GM18867 (cell line): ENCODE results near the gene YPEL2.

Experiments
- ATAC-seq: cut with Tn5 transposase; IDR thresholded peaks from one replicate; pipeline ENCODE4 v1.9.1; 2021; ENCODE audit warnings: mild to moderate bottlenecking, moderate library complexity; ENCODE audit not compliant: unreplicated experiment

The YPEL2 gene

DNA sequence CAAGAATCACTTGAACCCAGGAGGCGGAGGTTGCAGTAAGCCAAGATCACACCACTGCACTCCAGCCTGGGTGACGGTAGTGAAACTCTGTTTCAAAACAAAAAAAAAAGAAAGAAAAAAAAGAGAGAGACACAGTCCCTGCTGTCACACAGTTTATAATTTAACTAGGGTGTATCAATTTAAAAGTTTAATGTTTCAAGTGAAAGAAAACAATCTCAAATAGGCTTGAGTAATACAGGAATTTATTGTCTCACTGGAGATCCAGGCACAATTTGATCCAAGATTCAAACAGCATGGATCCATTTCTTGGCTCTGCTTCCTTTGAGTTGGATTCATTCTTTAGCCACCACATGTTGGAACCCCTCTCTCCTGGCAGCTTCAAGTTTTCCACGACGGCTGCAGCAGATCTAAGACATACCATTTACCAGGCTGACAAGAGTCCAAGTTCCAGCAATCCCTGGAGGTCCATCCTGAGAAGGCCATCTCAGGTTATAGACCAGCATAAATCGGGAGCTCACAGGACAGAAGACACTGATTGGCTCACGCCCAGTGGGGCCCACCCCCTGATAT is 97.5 kb downstream of the YPEL2 start:
- ATAC-seq = no peak

DNA sequence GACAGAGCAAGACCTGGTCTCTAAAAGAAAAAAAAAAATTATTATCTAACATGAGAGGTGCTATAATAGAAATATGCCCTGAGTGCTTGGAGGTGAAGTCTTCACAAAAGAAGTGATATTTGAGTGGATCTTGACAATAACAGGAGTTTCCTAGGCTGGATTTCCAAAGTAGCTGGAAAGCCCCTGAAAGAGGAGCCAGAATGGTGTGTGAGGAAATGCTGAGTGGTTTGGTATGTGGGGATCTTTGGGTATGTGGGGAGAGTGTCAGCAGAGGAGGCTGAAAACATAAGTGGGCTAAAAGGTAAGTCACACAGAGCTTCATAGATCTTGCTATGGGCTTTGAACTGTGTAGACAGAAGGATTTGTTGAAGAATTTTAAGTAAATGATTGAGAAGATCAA is 100.1 kb downstream of the YPEL2 start:
- ATAC-seq = no peak

DNA sequence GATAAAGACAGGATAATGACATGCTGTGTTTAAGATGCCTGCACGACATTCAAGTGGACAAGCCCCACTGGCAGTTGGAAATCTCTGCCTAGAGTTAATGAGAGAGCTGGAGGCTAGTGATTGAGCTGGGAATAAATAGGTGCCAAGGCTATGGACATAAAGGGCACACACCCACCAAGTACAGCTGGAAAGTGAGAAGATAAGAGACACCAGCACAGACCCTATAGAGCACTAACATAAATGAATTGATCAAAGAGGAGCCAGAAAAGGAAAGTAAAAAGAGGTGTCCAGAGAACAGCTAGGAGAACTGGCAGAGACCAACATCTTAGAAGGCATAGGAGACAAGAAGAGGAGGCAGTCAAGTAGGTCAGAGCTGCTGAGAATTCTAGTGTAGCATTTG is 101.2 kb downstream of the YPEL2 start:
- no peak for ATAC-seq

DNA sequence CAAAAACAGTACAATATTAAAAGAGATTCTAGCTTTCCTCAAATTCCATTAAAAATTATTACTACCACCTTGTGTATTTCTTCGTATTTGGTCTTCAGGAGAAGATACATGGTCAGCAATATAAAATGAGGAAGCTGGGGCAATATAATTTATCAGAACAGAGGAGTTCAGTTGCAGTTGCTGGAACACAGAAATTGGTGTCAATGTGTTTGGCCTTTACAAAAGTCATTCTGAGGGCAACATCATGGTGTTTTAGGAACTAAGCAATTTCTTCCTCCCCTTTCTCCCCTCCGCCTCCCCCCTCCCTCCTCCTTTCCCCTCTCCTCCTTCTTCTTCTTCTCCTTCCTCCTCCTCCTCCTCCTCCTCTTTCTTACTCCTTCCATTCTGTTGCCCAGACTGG is 102.1 kb downstream of the YPEL2 start:
- no peak for ATAC-seq

DNA sequence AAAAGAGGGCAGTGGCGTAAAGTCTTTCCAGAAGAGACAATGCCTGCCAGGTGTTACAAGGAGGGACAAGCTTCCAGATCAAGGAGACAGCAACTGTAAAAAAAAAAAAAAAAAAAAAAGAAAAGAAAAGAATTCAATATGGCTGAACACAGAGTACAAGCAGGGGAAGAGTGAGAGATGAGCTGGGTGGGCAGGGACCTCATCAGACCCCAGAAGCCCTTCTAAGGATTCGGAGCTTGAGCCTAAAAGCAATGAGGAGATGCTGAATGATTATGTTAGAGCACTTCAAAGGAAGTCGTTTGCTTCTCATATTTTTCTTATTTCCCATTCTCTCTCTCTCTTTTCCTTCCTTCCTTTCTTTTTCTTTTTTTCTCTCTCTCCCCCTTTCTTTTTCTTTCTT is 103.0 kb downstream of the YPEL2 start:
- no peak for ATAC-seq

DNA sequence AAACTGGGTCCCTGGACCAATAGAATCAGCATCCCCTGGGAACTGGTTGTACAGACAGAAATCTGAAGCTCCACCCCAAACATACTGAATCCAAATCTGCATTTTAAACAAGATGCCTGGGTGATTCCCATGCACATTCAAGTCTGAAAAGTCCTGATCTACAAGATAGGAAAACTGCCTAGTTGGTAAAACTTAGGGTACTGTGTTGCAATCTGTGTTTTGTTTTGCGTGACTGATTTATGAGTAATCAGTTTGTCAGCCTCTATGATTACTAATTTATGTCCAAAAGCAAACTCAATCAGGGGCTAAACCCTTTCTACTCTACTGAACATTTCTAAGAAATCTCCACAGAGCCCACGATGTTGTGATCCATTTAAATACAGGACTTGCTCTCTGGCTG is 103.8 kb downstream of the YPEL2 start:
- ATAC-seq = no peak

DNA sequence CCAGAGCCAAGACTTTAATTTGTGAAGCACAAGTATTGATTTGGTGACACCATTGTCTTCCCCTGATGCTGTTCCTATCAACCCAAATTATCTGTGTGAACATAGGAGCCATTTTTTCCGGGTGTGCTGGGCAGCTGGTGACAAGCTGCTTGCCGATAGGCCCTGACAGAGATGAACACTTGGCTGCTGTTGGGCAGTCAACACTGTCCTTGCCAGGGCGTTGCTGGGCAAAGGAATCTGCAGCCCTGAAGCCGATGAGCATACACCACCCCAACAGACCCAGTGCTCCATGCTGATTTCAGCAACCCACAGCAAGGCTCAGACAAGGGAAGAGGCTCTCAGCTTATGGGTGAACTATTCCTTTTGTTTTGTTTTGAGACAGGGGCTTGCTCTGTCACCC is 105.4 kb downstream of the YPEL2 start:
- no peak for ATAC-seq

DNA sequence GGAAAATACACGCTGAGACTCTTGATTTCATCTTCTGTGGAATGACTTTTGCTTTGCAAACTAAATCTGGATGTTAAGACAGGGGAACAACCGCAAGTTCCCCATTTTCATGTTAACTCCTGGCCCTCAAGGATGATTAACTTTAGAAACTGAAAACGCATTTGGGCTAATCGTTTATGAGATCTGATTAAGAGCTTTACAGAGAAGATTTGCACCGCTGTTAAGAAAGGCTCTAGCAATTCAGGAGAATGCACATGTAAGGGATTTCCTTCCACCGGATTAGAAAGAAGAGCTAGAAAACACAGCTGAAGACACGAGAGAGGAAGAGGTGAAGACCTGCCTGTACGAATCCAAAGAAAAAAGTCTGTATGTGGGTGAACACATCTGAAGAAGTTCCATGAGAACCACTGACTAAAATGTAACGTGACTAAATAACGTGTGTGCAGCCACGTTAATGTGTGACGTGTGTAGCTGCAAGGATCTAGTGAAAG is 106.4 kb downstream of the YPEL2 start:
- ATAC-seq = no peak

DNA sequence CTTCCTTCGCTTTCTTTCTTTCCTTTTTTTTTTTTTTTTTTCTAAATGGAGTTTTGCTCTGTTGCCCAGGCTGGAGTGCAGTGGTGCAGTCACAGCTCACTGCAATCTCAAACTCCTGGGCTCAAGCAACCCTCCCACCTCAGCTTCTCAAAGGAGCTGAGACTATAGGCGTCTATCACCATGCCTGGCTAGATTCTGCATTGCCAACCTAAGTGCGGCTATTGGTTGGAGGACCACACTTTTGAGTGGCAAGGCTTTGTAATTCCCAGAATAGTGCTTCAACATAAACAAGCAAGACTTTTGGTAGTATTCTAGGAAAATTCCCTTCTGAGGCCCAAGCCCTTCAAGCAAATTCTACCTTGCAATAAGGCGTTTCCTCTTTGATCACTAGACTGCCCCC is 107.8 kb downstream of the YPEL2 start:
- ATAC-seq = no peak

DNA sequence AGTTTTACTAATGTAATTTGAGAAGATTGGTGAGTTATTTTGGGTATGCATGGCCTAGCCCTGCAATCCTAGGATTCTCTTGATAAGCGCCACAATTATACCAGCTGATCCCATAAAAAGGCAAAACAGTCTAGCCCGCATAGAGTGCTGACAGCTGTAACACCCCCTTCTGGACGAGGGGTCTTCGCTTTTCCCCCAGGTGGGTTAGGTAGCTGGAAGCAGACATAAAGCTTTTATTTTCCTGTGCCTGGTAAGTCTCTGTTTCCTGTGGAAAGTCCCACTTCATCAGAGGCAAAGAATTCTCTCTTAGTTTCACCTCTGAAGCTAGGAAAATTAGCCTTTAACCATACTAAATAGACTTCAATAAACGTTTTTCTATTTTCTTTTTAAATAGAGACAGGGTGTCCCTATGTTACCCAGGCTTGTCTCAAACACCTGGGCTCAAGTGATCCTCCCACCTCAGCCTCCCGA is 108.3 kb downstream of the YPEL2 start:
- ATAC-seq = no peak

DNA sequence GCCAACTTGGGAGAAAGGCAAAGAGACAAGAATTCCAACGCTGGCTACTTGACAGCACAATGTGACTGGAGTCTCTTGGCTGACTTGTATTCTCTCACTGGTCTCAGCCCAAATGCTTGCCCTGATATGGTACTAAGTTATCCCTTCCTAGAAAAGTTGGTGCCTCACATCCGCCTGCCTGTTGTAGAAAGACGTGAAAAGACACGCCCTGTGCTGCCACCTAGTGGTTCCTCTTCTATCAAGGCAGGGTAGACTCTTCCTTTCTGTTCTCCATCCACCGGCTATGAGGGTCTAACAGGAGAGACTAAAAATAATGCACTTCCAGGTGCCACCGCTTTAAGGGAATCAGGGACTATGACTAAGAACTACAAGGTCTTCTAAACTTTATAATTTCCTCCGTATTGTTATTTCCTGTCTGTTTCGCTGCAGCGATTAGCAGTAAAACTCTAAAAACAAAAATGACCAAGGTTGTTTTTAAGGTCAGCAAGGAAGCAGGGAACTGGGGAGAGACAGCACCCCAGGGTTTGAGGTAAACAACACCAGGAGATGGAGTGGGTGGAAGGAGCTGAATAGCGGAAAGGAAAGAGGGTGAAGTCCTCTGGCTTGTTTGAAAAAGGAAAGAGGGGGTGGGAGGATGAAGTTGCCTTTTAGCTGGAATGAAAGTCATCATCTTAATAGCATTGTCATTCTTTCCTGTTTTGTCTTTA is 109.5 kb downstream of the YPEL2 start:
- ATAC-seq = no peak

DNA sequence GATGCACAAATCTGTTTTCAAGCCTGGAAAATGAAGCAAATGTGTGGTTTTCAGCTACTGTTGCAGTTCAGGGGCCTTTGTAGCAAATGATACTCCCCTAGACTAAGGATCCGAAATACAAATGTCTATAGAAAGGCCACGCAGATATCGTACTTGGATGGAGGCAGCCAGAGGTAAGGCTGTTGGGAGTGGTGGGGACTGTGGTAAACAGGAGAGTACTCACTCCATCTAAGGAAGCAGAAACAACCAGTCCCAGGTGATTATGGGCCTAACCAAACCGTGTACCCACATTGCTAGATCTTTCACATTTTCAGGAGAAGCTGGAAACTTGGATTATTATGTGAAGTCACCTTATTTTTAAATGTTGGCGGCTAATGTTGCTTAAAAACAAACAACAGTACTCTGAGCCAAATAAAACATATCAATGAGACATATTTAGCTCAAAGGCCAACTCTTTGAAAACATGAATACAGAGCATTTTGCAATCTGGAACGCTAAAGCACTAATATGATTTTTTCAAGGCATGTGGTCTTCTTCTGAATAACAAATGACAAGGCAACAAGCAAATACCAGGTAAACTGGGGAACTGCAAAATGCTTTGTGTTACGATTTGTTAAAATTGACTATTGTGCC is 110.1 kb downstream of the YPEL2 start:
- ATAC-seq = no peak

DNA sequence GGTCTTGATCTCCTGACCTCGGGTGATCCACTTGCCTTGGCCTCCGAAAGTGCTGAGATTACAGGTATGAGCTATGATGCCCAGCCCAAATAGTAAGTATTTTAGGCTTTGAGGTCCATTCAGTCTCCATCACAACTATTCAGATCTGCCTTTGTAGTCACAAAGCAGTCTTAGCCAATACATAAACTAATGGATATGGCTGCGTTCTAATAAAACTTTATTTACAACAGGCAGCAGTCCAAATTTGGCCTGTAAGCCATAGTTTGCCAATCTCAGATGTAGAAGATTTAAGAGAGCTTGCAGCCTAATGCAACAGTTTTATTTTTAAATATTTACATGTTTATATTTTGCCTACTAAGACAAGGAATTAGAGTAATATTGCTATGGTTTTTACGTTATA is 111.7 kb downstream of the YPEL2 start:
- no peak for ATAC-seq
